Astrocyte of the hippocampus (primary cell): Measurements from ENCODE around the gene WDR72.
"Not testable (repeated sequence)": the region's sequence is repeated elsewhere in the genome, so short reads cannot be mapped to it uniquely, and the experiment has no call there.

ENCODE experiments used
- DNase-seq: peaks from one replicate; pipeline ENCODE4 v3.0.0; 2011; ENCODE audit warnings: low read depth, low spot score

The WDR72 gene

GRCh38 chr15:53590380-53590779 lies 169.1 kb downstream of the WDR72 start:
- no peak for DNase-seq

GRCh38 chr15:53589520-53590057 lies 169.9 kb downstream of the WDR72 start:
- no peak for DNase-seq

- peak; percentile 72 for DNase-seq
These were observed 170.7 kb downstream of the WDR72 start for GRCh38 chr15:53588773-53589172.

GRCh38 chr15:53586799-53587198 lies 172.7 kb downstream of the WDR72 start:
- DNase-seq = peak; percentile 11

- DNase-seq = no peak
These were observed 177.9 kb downstream of the WDR72 start for GRCh38 chr15:53581513-53581912.

GRCh38 chr15:53580366-53580765 lies 179.1 kb downstream of the WDR72 start:
- peak; percentile 50 for DNase-seq

- no peak for DNase-seq
These were observed 182.6 kb downstream of the WDR72 start for GRCh38 chr15:53576841-53577240.

GRCh38 chr15:53573091-53573490 lies 186.4 kb downstream of the WDR72 start:
- no peak for DNase-seq

- DNase-seq = no peak
These were observed 189.5 kb downstream of the WDR72 start for GRCh38 chr15:53569751-53570480.

- no peak for DNase-seq
These were observed 192.6 kb downstream of the WDR72 start for GRCh38 chr15:53566912-53567311.

- no peak for DNase-seq
These were observed 193.7 kb downstream of the WDR72 start for GRCh38 chr15:53565721-53566120.

- DNase-seq = no peak
These were observed 194.8 kb downstream of the WDR72 start for GRCh38 chr15:53564647-53565046.

GRCh38 chr15:53563627-53564026 lies 195.8 kb downstream of the WDR72 start:
- DNase-seq = no peak

GRCh38 chr15:53559364-53560277 lies 199.8 kb downstream of the WDR72 start:
- DNase-seq = no peak

- DNase-seq = no peak
These were observed 201.1 kb downstream of the WDR72 start for GRCh38 chr15:53558384-53558783.

GRCh38 chr15:53555226-53555625 lies 204.2 kb downstream of the WDR72 start:
- no peak for DNase-seq

- no peak for DNase-seq
These were observed 209.7 kb downstream of the WDR72 start for GRCh38 chr15:53549697-53550305.

- DNase-seq = peak; percentile 66
These were observed 211.2 kb downstream of the WDR72 start for GRCh38 chr15:53548236-53548635.

- not testable (repeated sequence) for DNase-seq
These were observed 218.7 kb downstream of the WDR72 start for GRCh38 chr15:53540626-53541300.

- DNase-seq = no peak
These were observed 219.6 kb downstream of the WDR72 start for GRCh38 chr15:53539878-53540277.

GRCh38 chr15:53536479-53537120 lies 222.9 kb downstream of the WDR72 start:
- DNase-seq = peak; percentile 37
